Stimulated activated memory B cell treated with anti-CD40 and anti-IgM and Interleukin-4, amounts not matched to agents 10 μg/mL and 1 μg/mL and 100 μg/mL, for 72 hours (primary cell): ENCODE measurements around the gene VPS33A.
"Not testable (repeated sequence)": the region's sequence is repeated elsewhere in the genome, so short reads cannot be mapped to it uniquely, and the experiment has no call there.

ENCODE experiments used
- ATAC-seq: fragments of 150-1000 bp; cut with Tn5 transposase; 2 replicates; pipeline ENCODE4 v1.10.0; 2021
- H3K27ac Mint-ChIP-seq: one replicate; pipeline ENCODE4 v1.8.0; 2022; ENCODE audit warnings: mild to moderate bottlenecking, mixed read lengths
- H3K27me3 Mint-ChIP-seq: one replicate; pipeline ENCODE4 v1.8.0; 2022; ENCODE audit warnings: mixed read lengths
- H3K36me3 Mint-ChIP-seq: one replicate; pipeline ENCODE4 v1.8.0; 2022; ENCODE audit warnings: mixed read lengths
- H3K4me1 Mint-ChIP-seq: one replicate; pipeline ENCODE4 v1.8.0; 2022; ENCODE audit warnings: mixed read lengths
- H3K4me3 Mint-ChIP-seq: one replicate; pipeline ENCODE4 v1.8.0; 2022; ENCODE audit warnings: mild to moderate bottlenecking, moderate library complexity, mixed read lengths
- H3K9me3 Mint-ChIP-seq: one replicate; pipeline ENCODE4 v1.8.0; 2022; ENCODE audit warnings: mixed read lengths

The VPS33A gene

GRCh38 chr12:122203301-122204166 is 62.8 kb downstream of the VPS33A start, which contains the start of gene B3GNT4:
Gene B3GNT4 (plus strand): TSS chr12:122203709. CDS start chr12:122204619, 910 bp downstream.
- H3K27me3 Mint-ChIP-seq = peaks cover 56% of the 10 kb centered on the region
- peaks cover 18% of the 10 kb centered on the region for H3K4me1 Mint-ChIP-seq
- peaks cover 22% of the 10 kb centered on the region for H3K36me3 Mint-ChIP-seq
- peak; percentile 66 for ATAC-seq
- peak within 1 kb of the TSS; percentile 79 for H3K4me3 Mint-ChIP-seq
- no peaks in the 10 kb centered on the region for H3K9me3 Mint-ChIP-seq
- peak within 1 kb of the TSS; percentile 1 for H3K27ac Mint-ChIP-seq

GRCh38 chr12:122202811-122203210 is 63.5 kb downstream of the VPS33A start:
- Mint-ChIP-seq H3K27me3 (peaks cover 64% of the 10 kb centered on the region), H3K4me3 (peak overlapping the region; percentile 79), H3K4me1 (peaks cover 18% of the 10 kb centered on the region), H3K36me3 (peaks cover 14% of the 10 kb centered on the region)
- not testable (repeated sequence) for ATAC-seq, H3K27ac Mint-ChIP-seq, H3K9me3 Mint-ChIP-seq

GRCh38 chr12:122202017-122202416 is 64.3 kb downstream of the VPS33A start:
- ATAC-seq = no peak
- Mint-ChIP-seq H3K4me1 (peaks cover 18% of the 10 kb centered on the region), H3K9me3 (no peaks in the 10 kb centered on the region), H3K27me3 (peaks cover 65% of the 10 kb centered on the region), H3K27ac (no peak overlapping the region), H3K4me3 (no peak overlapping the region), H3K36me3 (peaks cover 7% of the 10 kb centered on the region)

- Mint-ChIP-seq H3K4me3 (no peak overlapping the region), H3K27ac (no peak overlapping the region), H3K27me3 (peaks cover 65% of the 10 kb centered on the region), H3K9me3 (no peaks in the 10 kb centered on the region), H3K36me3 (peaks cover under 1% of the 10 kb centered on the region), H3K4me1 (peaks cover 18% of the 10 kb centered on the region)
- ATAC-seq = no peak
These were observed 64.9 kb downstream of the VPS33A start for GRCh38 chr12:122201381-122201780.

- Mint-ChIP-seq H3K4me1 (peaks cover 18% of the 10 kb centered on the region), H3K9me3 (no peaks in the 10 kb centered on the region), H3K27ac (no peak overlapping the region), H3K4me3 (no peak overlapping the region), H3K36me3 (no peaks in the 10 kb centered on the region), H3K27me3 (peaks cover 65% of the 10 kb centered on the region)
- ATAC-seq = no peak
These were observed 65.6 kb downstream of the VPS33A start for GRCh38 chr12:122200541-122201175.

GRCh38 chr12:122199484-122200355 is 66.6 kb downstream of the VPS33A start:
- Mint-ChIP-seq H3K4me3 (no peak overlapping the region), H3K36me3 (no peaks in the 10 kb centered on the region), H3K27me3 (peaks cover 58% of the 10 kb centered on the region), H3K4me1 (peaks cover 12% of the 10 kb centered on the region), H3K9me3 (no peaks in the 10 kb centered on the region), H3K27ac (no peak overlapping the region)
- no peak for ATAC-seq

- H3K4me1 Mint-ChIP-seq = no peaks in the 10 kb centered on the region
- peaks cover 47% of the 10 kb centered on the region for H3K27me3 Mint-ChIP-seq
- no peak overlapping the region for H3K4me3 Mint-ChIP-seq
- no peaks in the 10 kb centered on the region for H3K9me3 Mint-ChIP-seq
- ATAC-seq = no peak
- H3K27ac Mint-ChIP-seq = no peak overlapping the region
- H3K36me3 Mint-ChIP-seq = no peaks in the 10 kb centered on the region
These were observed 68.7 kb downstream of the VPS33A start for GRCh38 chr12:122197612-122197966.

GRCh38 chr12:122195405-122195804 is 70.9 kb downstream of the VPS33A start:
- Mint-ChIP-seq H3K36me3 (no peaks in the 10 kb centered on the region), H3K27me3 (peaks cover 42% of the 10 kb centered on the region), H3K4me3 (no peak overlapping the region), H3K4me1 (peaks cover 9% of the 10 kb centered on the region), H3K27ac (no peak overlapping the region), H3K9me3 (no peaks in the 10 kb centered on the region)
- no peak for ATAC-seq

- ATAC-seq = no peak
- Mint-ChIP-seq H3K27me3 (peaks cover 36% of the 10 kb centered on the region), H3K36me3 (no peaks in the 10 kb centered on the region), H3K4me1 (peaks cover 9% of the 10 kb centered on the region), H3K9me3 (no peaks in the 10 kb centered on the region), H3K4me3 (no peak overlapping the region), H3K27ac (no peak overlapping the region)
These were observed 71.5 kb downstream of the VPS33A start for GRCh38 chr12:122194804-122195203.

- peaks cover 15% of the 10 kb centered on the region for H3K27me3 Mint-ChIP-seq
- H3K4me3 Mint-ChIP-seq = no peak overlapping the region
- H3K36me3 Mint-ChIP-seq = no peaks in the 10 kb centered on the region
- H3K4me1 Mint-ChIP-seq = peaks cover 9% of the 10 kb centered on the region
- H3K9me3 Mint-ChIP-seq = no peaks in the 10 kb centered on the region
- no peak for ATAC-seq
- H3K27ac Mint-ChIP-seq = no peak overlapping the region
These were observed 73.9 kb downstream of the VPS33A start for GRCh38 chr12:122192441-122192840.

- Mint-ChIP-seq H3K27ac (no peak overlapping the region), H3K4me1 (peaks cover 9% of the 10 kb centered on the region), H3K9me3 (no peaks in the 10 kb centered on the region), H3K27me3 (peaks cover 15% of the 10 kb centered on the region), H3K36me3 (no peaks in the 10 kb centered on the region), H3K4me3 (no peak overlapping the region)
- ATAC-seq = peak; percentile 83
These were observed 75.2 kb downstream of the VPS33A start for GRCh38 chr12:122190842-122191668.

GRCh38 chr12:122189626-122190475 is 76.4 kb downstream of the VPS33A start:
- ATAC-seq = no peak
- H3K9me3 Mint-ChIP-seq = no peaks in the 10 kb centered on the region
- peaks cover 15% of the 10 kb centered on the region for H3K27me3 Mint-ChIP-seq
- H3K36me3 Mint-ChIP-seq = no peaks in the 10 kb centered on the region
- no peak overlapping the region for H3K4me3 Mint-ChIP-seq
- H3K27ac Mint-ChIP-seq = no peak overlapping the region
- H3K4me1 Mint-ChIP-seq = peaks cover 13% of the 10 kb centered on the region

- Mint-ChIP-seq H3K4me3 (no peak overlapping the region), H3K4me1 (peaks cover 31% of the 10 kb centered on the region), H3K27me3 (peaks cover 26% of the 10 kb centered on the region), H3K9me3 (no peaks in the 10 kb centered on the region), H3K36me3 (no peaks in the 10 kb centered on the region), H3K27ac (no peak overlapping the region)
- ATAC-seq = no peak
These were observed 78.8 kb downstream of the VPS33A start for GRCh38 chr12:122187466-122187865.
